Vagina (tissue), 2 donors: ENCODE results near the gene SREK1IP1. TPM values are rescaled to one million over a fixed set of nuclear protein-coding genes. Genes with fewer than 3 reads are reported as not detected.

Experiments used
- DNase-seq, 2 donors: peaks; one replicate each; pipeline ENCODE4 v3.0.0-alpha.2; 2017; ENCODE audit errors: extremely low spot score in 2 of 2
- H3K27ac ChIP-seq: fragments of 200-600 bp; sonication (generic); one replicate; pipeline ENCODE4 v1.5.1; 2019
- H3K27me3 ChIP-seq: fragments of 200-600 bp; sonication (generic); one replicate; pipeline ENCODE4 v1.5.1; 2019
- H3K36me3 ChIP-seq, 2 donors: fragments of 200-600 bp; sonication (generic); one replicate each; pipeline ENCODE4 v1.5.1; 2017 to 2019
- H3K4me1 ChIP-seq: fragments of 200-600 bp; sonication (generic); one replicate; pipeline ENCODE4 v1.5.1; 2019
- H3K4me3 ChIP-seq, 2 donors: fragments of 200-600 bp; sonication (generic); 1 replicate in 1 of 2; 2 replicates in 1 of 2; pipeline ENCODE4 v1.5.1; 2016 to 2019
- H3K9me3 ChIP-seq: fragments of 200-600 bp; sonication (generic); one replicate; pipeline ENCODE4 v1.5.1; 2019
- POLR2A ChIP-seq, 2 donors: fragments of 450-650 bp; IDR thresholded peaks; one replicate each; pipeline ENCODE4 v1.6.1; 2017; ENCODE audit warnings: antibody characterized with exemption in 2 of 2, mild to moderate bottlenecking in 2 of 2, moderate library complexity in 2 of 2
- POLR2AphosphoS5 ChIP-seq, 2 donors: sonication (generic); formaldehyde crosslinking; IDR thresholded peaks; one replicate each; pipeline ENCODE4 v1.9.0; 2017; ENCODE audit warnings: antibody characterized with exemption in 2 of 2, mild to moderate bottlenecking in 2 of 2, low read depth in 1 of 2; ENCODE audit not compliant: insufficient read depth in 1 of 2
- intact Hi-C: fragments of 100-400 bp; cut with DNase I; formaldehyde crosslinking; loops from one replicate; pipeline ENCODE4 v1.15.1; 2023
- total RNA-seq: library from RNA; depleted of rRNA; stranded (reverse); fragments of >200 nt; gene quantifications from one replicate; pipeline ENCODE4 v1.2.3, GENCODE V29; 2016
- TF ChIP-seq, protein P1 (sequence below), 3 experiments: fragments of 450-650 bp in 2 of 3; fragments of 200-600 bp in 1 of 3; sonication (generic) in 1 of 3; IDR thresholded peaks; one replicate each; pipeline ENCODE4 v1.5.1; 2017 to 2019; ENCODE audit warnings: antibody characterized with exemption in 3 of 3, mild to moderate bottlenecking in 2 of 3, moderate library complexity in 2 of 3

Gene SREK1IP1
- total RNA-seq, 1 donor from 2014 or later, result 6.6 TPM

DNA sequence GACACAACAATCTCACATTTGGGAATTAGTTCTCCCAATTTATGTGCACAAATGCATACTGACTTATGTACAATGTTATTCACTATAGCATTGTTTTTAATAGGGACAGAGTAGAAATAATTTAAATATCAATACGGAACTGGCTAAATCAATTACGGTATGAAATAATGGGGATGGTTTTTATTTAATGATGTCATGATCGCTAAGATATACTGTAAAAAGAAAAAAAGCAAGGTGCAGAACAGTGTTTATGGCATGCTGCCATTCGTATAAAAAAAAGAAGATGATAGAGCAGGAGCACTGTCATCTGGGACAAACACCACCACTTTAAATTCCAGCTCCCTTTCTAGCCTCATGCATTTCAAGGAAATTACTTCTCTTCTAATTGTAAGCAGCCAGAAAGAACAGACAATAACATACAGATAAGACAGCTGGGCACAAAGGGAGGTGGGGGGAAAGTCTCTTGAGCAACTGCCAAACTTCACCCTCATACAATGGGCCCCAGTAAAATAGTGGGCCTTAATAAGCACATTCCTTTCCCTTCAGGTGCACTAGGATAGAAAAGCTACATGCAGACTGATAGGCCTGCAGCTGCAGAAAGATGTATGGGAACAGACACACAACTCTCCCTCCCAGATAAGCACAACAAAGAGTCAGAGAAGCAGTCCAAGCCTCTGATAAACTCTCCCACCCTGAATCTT is 8.4 kb downstream of the SREK1IP1 start:
- intact Hi-C loops, result no loop called here
- DNase-seq, result no peak
- H3K4me3 ChIP-seq, result no peak overlapping the region
- H3K36me3 ChIP-seq, result no peaks in the 10 kb centered on the region
- peaks cover 12% of the 10 kb centered on the region for H3K4me1 ChIP-seq
- TF ChIP-seq POLR2AphosphoS5 (IDR thresholded peaks at IDR 0.05; ENCODE audit: insufficient read depth in 1 of 2, low read depth in 1 of 2) (no peak), POLR2A (IDR thresholded peaks at IDR 0.05) (no peak)
- TF ChIP-seq, protein P1, sequence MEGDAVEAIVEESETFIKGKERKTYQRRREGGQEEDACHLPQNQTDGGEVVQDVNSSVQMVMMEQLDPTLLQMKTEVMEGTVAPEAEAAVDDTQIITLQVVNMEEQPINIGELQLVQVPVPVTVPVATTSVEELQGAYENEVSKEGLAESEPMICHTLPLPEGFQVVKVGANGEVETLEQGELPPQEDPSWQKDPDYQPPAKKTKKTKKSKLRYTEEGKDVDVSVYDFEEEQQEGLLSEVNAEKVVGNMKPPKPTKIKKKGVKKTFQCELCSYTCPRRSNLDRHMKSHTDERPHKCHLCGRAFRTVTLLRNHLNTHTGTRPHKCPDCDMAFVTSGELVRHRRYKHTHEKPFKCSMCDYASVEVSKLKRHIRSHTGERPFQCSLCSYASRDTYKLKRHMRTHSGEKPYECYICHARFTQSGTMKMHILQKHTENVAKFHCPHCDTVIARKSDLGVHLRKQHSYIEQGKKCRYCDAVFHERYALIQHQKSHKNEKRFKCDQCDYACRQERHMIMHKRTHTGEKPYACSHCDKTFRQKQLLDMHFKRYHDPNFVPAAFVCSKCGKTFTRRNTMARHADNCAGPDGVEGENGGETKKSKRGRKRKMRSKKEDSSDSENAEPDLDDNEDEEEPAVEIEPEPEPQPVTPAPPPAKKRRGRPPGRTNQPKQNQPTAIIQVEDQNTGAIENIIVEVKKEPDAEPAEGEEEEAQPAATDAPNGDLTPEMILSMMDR (IDR thresholded peaks at IDR 0.05), result no peak
- H3K27me3 ChIP-seq, result no peaks in the 10 kb centered on the region
- H3K27ac ChIP-seq, result no peak overlapping the region
- H3K9me3 ChIP-seq, result no peaks in the 10 kb centered on the region

DNA sequence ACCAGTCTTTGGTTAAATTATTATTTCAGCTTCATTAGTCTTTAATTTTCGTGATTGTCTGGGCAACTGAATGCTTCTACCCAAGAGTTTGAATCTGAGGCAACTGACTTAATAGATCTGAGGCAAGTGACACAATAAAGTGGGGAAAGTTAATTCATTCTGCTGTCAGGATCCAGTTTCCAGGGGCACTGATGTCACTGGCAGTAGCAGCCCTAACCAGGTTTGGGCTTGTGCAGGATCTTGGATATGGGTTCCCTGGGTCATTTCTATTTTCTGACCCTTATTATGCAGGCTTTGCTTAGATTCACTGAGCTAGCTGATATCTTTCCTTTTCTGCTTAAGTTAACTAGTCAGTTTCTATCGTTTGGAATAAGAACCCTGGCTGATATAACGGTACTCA is 9.6 kb downstream of the SREK1IP1 start:
- no peak for DNase-seq
- Histone ChIP-seq H3K36me3 (no peaks in the 10 kb centered on the region), H3K4me3 (no peak overlapping the region), H3K27ac (no peak overlapping the region), H3K27me3 (no peaks in the 10 kb centered on the region), H3K9me3 (no peaks in the 10 kb centered on the region), H3K4me1 (peaks cover 7% of the 10 kb centered on the region)
- intact Hi-C loops, result no loop called here
- TF ChIP-seq POLR2A (IDR thresholded peaks at IDR 0.05), result no peak
- TF ChIP-seq, protein P1 (IDR thresholded peaks at IDR 0.05), result no peak
- TF ChIP-seq POLR2AphosphoS5 (IDR thresholded peaks at IDR 0.05; ENCODE audit: insufficient read depth in 1 of 2, low read depth in 1 of 2), result no peak

- H3K27me3 ChIP-seq, result no peaks in the 10 kb centered on the region
- H3K4me3 ChIP-seq, result no peak overlapping the region
- no peaks in the 10 kb centered on the region for H3K36me3 ChIP-seq
- TF ChIP-seq POLR2A (IDR thresholded peaks at IDR 0.05) (no peak), POLR2AphosphoS5 (IDR thresholded peaks at IDR 0.05; ENCODE audit: insufficient read depth in 1 of 2, low read depth in 1 of 2) (no peak)
- TF ChIP-seq, protein P1 (IDR thresholded peaks at IDR 0.05), result no peak
- H3K9me3 ChIP-seq, result no peaks in the 10 kb centered on the region
- no peak overlapping the region for H3K27ac ChIP-seq
- peaks cover 6% of the 10 kb centered on the region for H3K4me1 ChIP-seq
- DNase-seq, result no peak
- intact Hi-C loops, result no loop called here
Observed at GRCh38 chr5:64754066-64754465, 14.4 kb downstream of the SREK1IP1 start.

- H3K4me1 ChIP-seq, result no peaks in the 10 kb centered on the region
- H3K27ac ChIP-seq, result no peak overlapping the region
- no peak for DNase-seq
- H3K9me3 ChIP-seq, result no peaks in the 10 kb centered on the region
- no peaks in the 10 kb centered on the region for H3K36me3 ChIP-seq
- H3K27me3 ChIP-seq, result no peaks in the 10 kb centered on the region
- no peak overlapping the region for H3K4me3 ChIP-seq
- TF ChIP-seq, protein P1 (IDR thresholded peaks at IDR 0.05), result no peak
- TF ChIP-seq POLR2A (IDR thresholded peaks at IDR 0.05), result no peak
- no peak for TF ChIP-seq POLR2AphosphoS5 (IDR thresholded peaks at IDR 0.05; ENCODE audit: insufficient read depth in 1 of 2, low read depth in 1 of 2)
- intact Hi-C loops, result no loop called here
Observed at GRCh38 chr5:64749385-64749784, 19.1 kb downstream of the SREK1IP1 start.

GRCh38 chr5:64746446-64746845 is 22.0 kb downstream of the SREK1IP1 start:
- Histone ChIP-seq H3K27ac (no peak overlapping the region), H3K9me3 (no peaks in the 10 kb centered on the region), H3K4me3 (no peak overlapping the region), H3K36me3 (no peaks in the 10 kb centered on the region), H3K27me3 (no peaks in the 10 kb centered on the region), H3K4me1 (no peaks in the 10 kb centered on the region)
- intact Hi-C loops, result no loop called here
- no peak for DNase-seq
- no peak for TF ChIP-seq POLR2AphosphoS5 (IDR thresholded peaks at IDR 0.05; ENCODE audit: insufficient read depth in 1 of 2, low read depth in 1 of 2)
- TF ChIP-seq, protein P1 (IDR thresholded peaks at IDR 0.05), result no peak
- TF ChIP-seq POLR2A (IDR thresholded peaks at IDR 0.05), result no peak
